Adrenal gland (tissue), 12 donors: ENCODE measurements around the gene C4B. TPM values are rescaled to one million over a fixed set of nuclear protein-coding genes. Genes with fewer than 3 reads are reported as not detected.

Source experiments
- DNase-seq, 7 donors: peaks; one replicate each; pipeline ENCODE4 v3.0.0-alpha.2; 2019 to 2020
- H3K27ac ChIP-seq, 5 donors: fragments of 200-600 bp; sonication (generic) in 4 of 5; 1 replicate in 3 of 5; 2 replicates in 2 of 5; pipeline versions ENCODE4 v1.5.1 to v1.8.0; 2016 to 2020; ENCODE audit warnings: mild to moderate bottlenecking in 1 of 5
- H3K27me3 ChIP-seq: fragments of 200-600 bp; 2 replicates; pipeline ENCODE4 v1.8.0; 2021
- H3K36me3 ChIP-seq, 2 donors: fragments of 200-600 bp; replicated peaks in 1 of 2; 1 replicate in 1 of 2; 2 replicates in 1 of 2; pipeline versions ENCODE4 v1.5.1 to v1.8.0; 2018 to 2022
- H3K4me1 ChIP-seq, 2 donors: fragments of 200-600 bp; replicated peaks in 1 of 2; 1 replicate in 1 of 2; 2 replicates in 1 of 2; pipeline versions ENCODE4 v1.5.1 to v1.8.0; 2018 to 2021
- H3K4me3 ChIP-seq, 4 donors: fragments of 200-600 bp; sonication (generic) in 3 of 4; one replicate each; pipeline ENCODE4 v1.5.1; 2016 to 2018
- H3K9me3 ChIP-seq, 3 donors: fragments of 200-600 bp; sonication (generic) in 1 of 3; replicated peaks in 1 of 3; 1 replicate in 2 of 3; 2 replicates in 1 of 3; pipeline versions ENCODE4 v1.5.1 to v1.8.0; 2016 to 2021
- POLR2A ChIP-seq, 2 donors: fragments of 450-650 bp; IDR thresholded peaks; one replicate each; pipeline ENCODE4 v1.6.1; 2017; ENCODE audit warnings: antibody characterized with exemption in 2 of 2, mild to moderate bottlenecking in 2 of 2, moderate library complexity in 1 of 2
- WGBS, 4 donors: extraction: QIAGEN DNeasy Blood & Tissue Kit in 2 of 4; methylation state at CpG; one replicate each; pipeline versions ENCODE4 v1.1.5 to v1.1.7; 2013 to 2017; 5-methylcytosine and 5-hydroxymethylcytosine counted together
- intact Hi-C, 2 donors: fragments of 100-400 bp; cut with DNase I; formaldehyde crosslinking; loops; one replicate each; pipeline versions ENCODE4 v1.14.1 to v1.15.0; 2022 to 2023
- polyA plus RNA-seq, 3 donors: library from polyadenylated mRNA; stranded (reverse); fragments of 200-250 nt in 2 of 3; fragments of 350-450 nt in 1 of 3; fragmentation: Illumina TruSeq in 1 of 3; extraction: RNeasy Lipid Tissue Mini Kit (QIAGEN cat#74804) in 1 of 3; gene quantifications; one replicate each; pipeline ENCODE4 v1.2.3, GENCODE V29; 2013 to 2014
- total RNA-seq, 9 donors: library from RNA; depleted of rRNA in 4 of 9; stranded (reverse); fragments of >200 nt in 4 of 9; fragments of 120-200 nt in 1 of 9; fragmentation: NEBNext Ultra II Directional in 1 of 9; extraction: Animal tissue kit (Norgen Biotek cat#: 25700) in 1 of 9; gene quantifications; one replicate each; pipeline versions ENCODE4 v1.1.0 to v1.2.4, GENCODE V29; 2013 to 2023
- TF ChIP-seq, protein P1 (sequence below), 6 experiments: fragments of 450-650 bp in 4 of 6; fragments of 200-600 bp in 2 of 6; sonication (generic) in 1 of 6; IDR thresholded peaks; 1 replicate in 5 of 6; 2 replicates in 1 of 6; pipeline versions ENCODE4 v1.5.1 to v1.8.0; 2016 to 2021; ENCODE audit warnings: antibody characterized with exemption in 6 of 6, mild to moderate bottlenecking in 2 of 6, moderate library complexity in 1 of 6
- donor health status: healthy with polysubstance abuse.
- donor health status: Bipolar disorder and iron deficiency.
- donor health status: DM: yes; HTN: yes; CAD: no.
- donor health status: DM: no; HTN: no; CAD: no.
- donor health status: DM: no; HTN: no; CAD: no.
- donor health status: DM: yes; HTN: yes; CAD: no.

C4B gene
- total and polyA plus RNA-seq, 12 donors, result 236 to 5,092 (median 1,284) TPM

GRCh38 chr6:32076321-32076809 lies 61.8 kb downstream of the C4B start:
- TF ChIP-seq, protein P1, sequence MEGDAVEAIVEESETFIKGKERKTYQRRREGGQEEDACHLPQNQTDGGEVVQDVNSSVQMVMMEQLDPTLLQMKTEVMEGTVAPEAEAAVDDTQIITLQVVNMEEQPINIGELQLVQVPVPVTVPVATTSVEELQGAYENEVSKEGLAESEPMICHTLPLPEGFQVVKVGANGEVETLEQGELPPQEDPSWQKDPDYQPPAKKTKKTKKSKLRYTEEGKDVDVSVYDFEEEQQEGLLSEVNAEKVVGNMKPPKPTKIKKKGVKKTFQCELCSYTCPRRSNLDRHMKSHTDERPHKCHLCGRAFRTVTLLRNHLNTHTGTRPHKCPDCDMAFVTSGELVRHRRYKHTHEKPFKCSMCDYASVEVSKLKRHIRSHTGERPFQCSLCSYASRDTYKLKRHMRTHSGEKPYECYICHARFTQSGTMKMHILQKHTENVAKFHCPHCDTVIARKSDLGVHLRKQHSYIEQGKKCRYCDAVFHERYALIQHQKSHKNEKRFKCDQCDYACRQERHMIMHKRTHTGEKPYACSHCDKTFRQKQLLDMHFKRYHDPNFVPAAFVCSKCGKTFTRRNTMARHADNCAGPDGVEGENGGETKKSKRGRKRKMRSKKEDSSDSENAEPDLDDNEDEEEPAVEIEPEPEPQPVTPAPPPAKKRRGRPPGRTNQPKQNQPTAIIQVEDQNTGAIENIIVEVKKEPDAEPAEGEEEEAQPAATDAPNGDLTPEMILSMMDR (IDR thresholded peaks at IDR 0.05), result no peak
- no peak for TF ChIP-seq POLR2A (IDR thresholded peaks at IDR 0.05)
- Histone ChIP-seq H3K9me3 (no peaks in the 10 kb centered on the region), H3K27ac (peak overlapping the region in 2 of 5 donors; percentile 24 to 54), H3K4me1 (peaks cover 10 to 35% of the 10 kb centered on the region in 2 donors), H3K27me3 (no peaks in the 10 kb centered on the region), H3K4me3 (no peak overlapping the region), H3K36me3 (no peaks in the 10 kb centered on the region)
- intact Hi-C loops, result no loop called here
- 50 to 59% (median 56%) methylated on average over 8 to 12 of the region's 12 CpGs for WGBS, 4 donors
- DNase-seq, result peak in 2 of 7 donors; percentile 54 to 65

DNA sequence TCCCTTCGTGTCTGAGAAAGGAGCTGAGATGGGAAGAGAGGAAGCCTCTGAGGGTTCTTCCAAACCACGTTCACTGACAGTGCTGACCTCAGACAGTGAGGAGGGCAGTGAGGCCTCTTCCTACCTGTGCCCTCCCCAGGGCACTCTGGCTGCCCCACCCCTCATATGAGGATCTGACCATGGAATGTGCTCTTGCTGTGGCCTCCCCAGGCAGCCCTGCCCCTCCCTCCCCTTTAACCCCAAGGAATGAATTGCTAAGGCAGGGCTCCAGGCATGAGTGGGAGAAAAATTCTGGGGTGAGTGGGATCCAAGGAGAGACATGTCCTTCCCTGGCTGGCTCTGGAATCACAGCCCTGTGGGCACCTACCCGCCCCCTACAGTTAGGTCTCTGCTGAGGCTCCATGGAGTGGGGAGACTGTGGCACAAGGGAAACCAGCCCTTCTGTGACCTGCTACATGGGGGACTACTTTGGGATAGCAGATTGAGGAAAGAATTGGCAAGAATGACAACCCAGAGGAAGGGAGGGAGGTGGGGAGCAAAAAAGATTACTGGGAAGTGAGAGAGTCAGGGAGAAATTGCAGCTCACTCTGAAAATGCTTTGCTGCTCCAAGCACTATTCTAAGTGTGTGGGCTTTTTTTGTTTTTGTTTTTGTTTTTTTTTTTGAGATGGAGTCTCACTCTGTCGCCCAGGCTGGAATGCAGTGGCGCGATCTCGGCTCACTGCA lies 65.1 kb downstream of the C4B start:
- H3K27me3 ChIP-seq, result no peaks in the 10 kb centered on the region
- intact Hi-C loops, result no loop called here
- H3K4me1 ChIP-seq, result peaks cover 14 to 50% of the 10 kb centered on the region in 2 donors
- no peaks in the 10 kb centered on the region for H3K9me3 ChIP-seq
- no peaks in the 10 kb centered on the region for H3K36me3 ChIP-seq
- TF ChIP-seq POLR2A (IDR thresholded peaks at IDR 0.05), result no peak
- TF ChIP-seq, protein P1 (IDR thresholded peaks at IDR 0.05), result no peak
- no peak overlapping the region for H3K4me3 ChIP-seq
- no peak for DNase-seq
- 71 to 82% (median 75%) methylated on average over 5 to 7 of the region's 7 CpGs for WGBS, 4 donors
- H3K27ac ChIP-seq, result peak overlapping the region in 2 of 5 donors; percentile 56 to 87

GRCh38 chr6:32081168-32081990 lies 66.8 kb downstream of the C4B start:
- peak; percentile 59 to 89 (median 84) for DNase-seq
- WGBS, 4 donors, result 44 to 52% (median 44%) methylated on average over 11 to 22 of the region's 22 CpGs
- peaks cover 14 to 47% of the 10 kb centered on the region in 2 donors for H3K4me1 ChIP-seq
- no peak for TF ChIP-seq POLR2A (IDR thresholded peaks at IDR 0.05)
- TF ChIP-seq, protein P1 (IDR thresholded peaks at IDR 0.05), result no peak
- H3K27ac ChIP-seq, result peak overlapping the region in 3 of 5 donors; percentile 40 to 87 (median 62)
- intact Hi-C loops, result no loop called here
- no peaks in the 10 kb centered on the region for H3K9me3 ChIP-seq
- H3K27me3 ChIP-seq, result no peaks in the 10 kb centered on the region
- H3K4me3 ChIP-seq, result no peak overlapping the region
- H3K36me3 ChIP-seq, result no peaks in the 10 kb centered on the region

- Histone ChIP-seq H3K9me3 (no peaks in the 10 kb centered on the region), H3K4me3 (no peak overlapping the region), H3K36me3 (no peaks in the 10 kb centered on the region), H3K27me3 (no peaks in the 10 kb centered on the region), H3K4me1 (peaks cover 24 to 48% of the 10 kb centered on the region in 2 donors), H3K27ac (peak overlapping the region in 2 of 5 donors; percentile 62 to 87)
- intact Hi-C loops, result no loop called here
- WGBS, 4 donors, result 50 to 68% (median 65%) methylated on average over 6 of the region's 6 CpGs
- DNase-seq, result no peak
- no peak for TF ChIP-seq POLR2A (IDR thresholded peaks at IDR 0.05)
- TF ChIP-seq, protein P1 (IDR thresholded peaks at IDR 0.05), result no peak
Observed at GRCh38 chr6:32082478-32082877, 67.9 kb downstream of the C4B start.
